ENCODE data around the gene ZPR1. TPM values are rescaled to one million over a fixed set of nuclear protein-coding genes. Genes with fewer than 3 reads are reported as not detected.

ZPR1 gene
- total RNA-seq, 1 experiment from 2014 or later: 29.6 TPM

DNA sequence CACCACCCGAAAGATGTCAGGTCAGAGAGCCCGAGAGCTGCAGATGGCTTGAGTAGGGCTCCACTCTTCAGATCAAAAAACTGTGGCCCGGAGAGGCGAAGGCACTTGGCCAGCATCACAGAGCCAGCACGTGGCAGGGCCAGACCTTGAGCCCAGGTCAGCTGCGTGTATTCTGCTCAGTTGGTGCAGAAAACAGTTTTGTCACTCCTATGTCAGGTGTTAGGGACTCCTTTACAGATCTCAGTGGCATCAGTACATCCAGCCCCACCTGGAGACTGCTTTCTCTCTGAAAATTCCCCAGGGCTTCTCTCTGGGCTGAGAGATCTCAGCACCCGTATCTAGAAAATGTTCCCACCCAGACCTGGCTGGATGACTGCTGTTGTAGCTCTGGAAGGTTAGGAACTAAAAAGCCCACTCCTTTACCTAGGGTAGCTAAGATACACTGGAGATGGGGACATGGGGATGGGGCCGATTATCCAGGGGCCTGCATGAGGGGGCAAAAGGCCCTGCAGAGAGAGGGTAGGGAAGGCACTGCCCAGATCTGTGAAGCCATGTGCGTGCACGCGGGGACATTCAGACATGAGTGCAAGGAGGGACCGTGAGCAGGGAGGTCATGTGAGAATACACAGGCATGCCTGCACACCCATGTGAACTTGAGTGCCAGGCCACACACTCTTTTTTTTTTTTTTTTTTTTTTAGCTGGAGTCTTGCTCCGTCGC lies 46.2 kb upstream of the ZPR1 start:
- no peak for DNase-seq
- Histone ChIP-seq H4K20me1 (ENCODE audit: insufficient read depth) (no peaks in the 10 kb centered on the region), H3F3A (ENCODE audit: insufficient read depth, low read depth) (no peaks in the 10 kb centered on the region), H3K9me2 (ENCODE audit: insufficient read depth) (no peaks in the 10 kb centered on the region), H3K79me2 (ENCODE audit: low read depth) (no peaks in the 10 kb centered on the region), H2AFZ (no peak overlapping the region), H3K4me2 (no peak overlapping the region), H3K4me3 (no peak overlapping the region), H3K4me1 (replicated peaks; ENCODE audit: insufficient read depth) (peaks cover 8% of the 10 kb centered on the region; the same call in 1 of the 2 replicates), H3K9me3 (ENCODE audit: insufficient read depth, low read depth) (no peaks in the 10 kb centered on the region), H3K27me3 (ENCODE audit: insufficient read depth, low read depth) (no peaks in the 10 kb centered on the region), H3K36me3 (ENCODE audit: low read depth) (no peaks in the 10 kb centered on the region), H3K27ac (no peak overlapping the region)
- POLR2A ChIA-PET (ENCODE audit: unreplicated experiment): no interaction called here
- intact Hi-C loops (cut with micrococcal nuclease; ENCODE audit: unreplicated experiment): no loop called here
- TF ChIP-seq EZH2 (IDR thresholded peaks at IDR 0.05; ENCODE audit: low read depth): no peak
- TF ChIP-seq, protein P1, sequence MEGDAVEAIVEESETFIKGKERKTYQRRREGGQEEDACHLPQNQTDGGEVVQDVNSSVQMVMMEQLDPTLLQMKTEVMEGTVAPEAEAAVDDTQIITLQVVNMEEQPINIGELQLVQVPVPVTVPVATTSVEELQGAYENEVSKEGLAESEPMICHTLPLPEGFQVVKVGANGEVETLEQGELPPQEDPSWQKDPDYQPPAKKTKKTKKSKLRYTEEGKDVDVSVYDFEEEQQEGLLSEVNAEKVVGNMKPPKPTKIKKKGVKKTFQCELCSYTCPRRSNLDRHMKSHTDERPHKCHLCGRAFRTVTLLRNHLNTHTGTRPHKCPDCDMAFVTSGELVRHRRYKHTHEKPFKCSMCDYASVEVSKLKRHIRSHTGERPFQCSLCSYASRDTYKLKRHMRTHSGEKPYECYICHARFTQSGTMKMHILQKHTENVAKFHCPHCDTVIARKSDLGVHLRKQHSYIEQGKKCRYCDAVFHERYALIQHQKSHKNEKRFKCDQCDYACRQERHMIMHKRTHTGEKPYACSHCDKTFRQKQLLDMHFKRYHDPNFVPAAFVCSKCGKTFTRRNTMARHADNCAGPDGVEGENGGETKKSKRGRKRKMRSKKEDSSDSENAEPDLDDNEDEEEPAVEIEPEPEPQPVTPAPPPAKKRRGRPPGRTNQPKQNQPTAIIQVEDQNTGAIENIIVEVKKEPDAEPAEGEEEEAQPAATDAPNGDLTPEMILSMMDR (conservative IDR thresholded peaks at IDR 0.05): no peak
- BruUV-seq (replicated peaks): no TSS peak
- CTCF ChIA-PET: interaction anchor here (0.7 kb wide), 1 partner anchor 48 kb away, joined by 8 read pairs; no protein-coding TSS in a partner anchor

DNA sequence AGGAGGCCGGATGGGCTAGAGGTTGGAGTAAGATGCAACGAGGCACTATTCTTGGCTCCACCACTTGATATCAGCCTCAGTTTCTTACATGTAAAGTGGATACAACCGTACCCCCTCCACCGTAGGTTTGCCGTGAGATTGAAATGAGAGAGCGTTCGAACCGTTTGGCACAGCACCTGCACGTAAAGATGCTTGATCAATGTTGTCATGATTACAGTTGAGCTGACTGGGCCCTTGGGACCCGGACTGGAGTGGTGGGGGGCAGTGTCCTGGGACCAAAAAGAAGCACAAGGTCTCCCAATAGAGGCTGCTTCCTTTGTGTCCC lies 45.6 kb upstream of the ZPR1 start:
- Histone ChIP-seq H3K4me1 (replicated peaks; ENCODE audit: insufficient read depth) (peaks cover 8% of the 10 kb centered on the region; the same call in 1 of the 2 replicates), H3K9me2 (ENCODE audit: insufficient read depth) (no peaks in the 10 kb centered on the region), H3K9me3 (ENCODE audit: insufficient read depth, low read depth) (no peaks in the 10 kb centered on the region), H3K4me2 (no peak overlapping the region), H3K79me2 (ENCODE audit: low read depth) (no peaks in the 10 kb centered on the region), H2AFZ (no peak overlapping the region), H3F3A (ENCODE audit: insufficient read depth, low read depth) (no peaks in the 10 kb centered on the region), H3K27me3 (ENCODE audit: insufficient read depth, low read depth) (no peaks in the 10 kb centered on the region), H3K4me3 (no peak overlapping the region), H3K36me3 (ENCODE audit: low read depth) (no peaks in the 10 kb centered on the region), H4K20me1 (ENCODE audit: insufficient read depth) (no peaks in the 10 kb centered on the region), H3K27ac (no peak overlapping the region)
- no peak for DNase-seq
- TF ChIP-seq, protein P1 (conservative IDR thresholded peaks at IDR 0.05): no peak
- no peak for TF ChIP-seq EZH2 (IDR thresholded peaks at IDR 0.05; ENCODE audit: low read depth)
- CTCF ChIA-PET: interaction anchor here (0.6 kb wide), 1 partner anchor 9 kb away, joined by 6 read pairs; no protein-coding TSS in a partner anchor
- intact Hi-C loops (cut with micrococcal nuclease; ENCODE audit: unreplicated experiment): no loop called here
- POLR2A ChIA-PET (ENCODE audit: unreplicated experiment): no interaction called here
- BruUV-seq (replicated peaks): no TSS peak

DNA sequence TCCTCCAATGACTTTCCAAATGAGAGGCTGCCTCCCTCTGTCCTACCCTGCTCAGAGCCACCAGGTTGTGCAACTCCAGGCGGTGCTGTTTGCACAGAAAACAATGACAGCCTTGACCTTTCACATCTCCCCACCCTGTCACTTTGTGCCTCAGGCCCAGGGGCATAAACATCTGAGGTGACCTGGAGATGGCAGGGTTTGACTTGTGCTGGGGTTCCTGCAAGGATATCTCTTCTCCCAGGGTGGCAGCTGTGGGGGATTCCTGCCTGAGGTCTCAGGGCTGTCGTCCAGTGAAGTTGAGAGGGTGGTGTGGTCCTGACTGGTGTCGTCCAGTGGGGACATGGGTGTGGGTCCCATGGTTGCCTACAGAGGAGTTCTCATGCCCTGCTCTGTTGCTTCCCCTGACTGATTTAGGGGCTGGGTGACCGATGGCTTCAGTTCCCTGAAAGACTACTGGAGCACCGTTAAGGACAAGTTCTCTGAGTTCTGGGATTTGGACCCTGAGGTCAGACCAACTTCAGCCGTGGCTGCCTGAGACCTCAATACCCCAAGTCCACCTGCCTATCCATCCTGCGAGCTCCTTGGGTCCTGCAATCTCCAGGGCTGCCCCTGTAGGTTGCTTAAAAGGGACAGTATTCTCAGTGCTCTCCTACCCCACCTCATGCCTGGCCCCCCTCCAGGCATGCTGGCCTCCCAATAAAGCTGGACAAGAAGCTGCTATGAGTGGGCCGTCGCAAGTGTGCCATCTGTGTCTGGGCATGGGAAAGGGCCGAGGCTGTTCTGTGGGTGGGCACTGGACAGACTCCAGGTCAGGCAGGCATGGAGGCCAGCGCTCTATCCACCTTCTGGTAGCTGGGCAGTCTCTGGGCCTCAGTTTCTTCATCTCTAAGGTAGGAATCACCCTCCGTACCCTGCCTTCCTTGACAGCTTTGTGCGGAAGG lies 44.8 kb upstream of the ZPR1 start:
- peaks cover 8% of the 10 kb centered on the region; the same call in 1 of the 2 replicates for H3K4me1 ChIP-seq (replicated peaks; ENCODE audit: insufficient read depth)
- intact Hi-C loops (cut with micrococcal nuclease; ENCODE audit: unreplicated experiment): no loop called here
- ChIA-PET POLR2A (ENCODE audit: unreplicated experiment) (no interaction called here), CTCF (interaction anchor here (0.6 kb wide), 1 partner anchor 10 kb away, joined by 6 read pairs; no protein-coding TSS in a partner anchor)
- no peaks in the 10 kb centered on the region for H3K9me3 ChIP-seq (ENCODE audit: insufficient read depth, low read depth)
- no peaks in the 10 kb centered on the region for H3F3A ChIP-seq (ENCODE audit: insufficient read depth, low read depth)
- no peaks in the 10 kb centered on the region for H4K20me1 ChIP-seq (ENCODE audit: insufficient read depth)
- H3K9me2 ChIP-seq (ENCODE audit: insufficient read depth): no peaks in the 10 kb centered on the region
- no peak for DNase-seq
- H3K36me3 ChIP-seq (ENCODE audit: low read depth): no peaks in the 10 kb centered on the region
- peak overlapping the region; percentile 3; the same call in 1 of the 2 replicates for H3K4me2 ChIP-seq
- TF ChIP-seq, protein P1 (conservative IDR thresholded peaks at IDR 0.05): no peak
- TF ChIP-seq EZH2 (IDR thresholded peaks at IDR 0.05; ENCODE audit: low read depth): no peak
- H3K79me2 ChIP-seq (ENCODE audit: low read depth): no peaks in the 10 kb centered on the region
- H3K27me3 ChIP-seq (ENCODE audit: insufficient read depth, low read depth): no peaks in the 10 kb centered on the region
- no peak overlapping the region for H2AFZ ChIP-seq
- H3K4me3 ChIP-seq: no peak overlapping the region
- no peak overlapping the region for H3K27ac ChIP-seq
- no TSS peak for BruUV-seq (replicated peaks)

Data from PC-9 (cell line).